MM.1S (cell line): Measurements from ENCODE around the gene EIPR1.

Source experiments
- CTCF ChIP-seq: fragments of 300-600 bp; sonication (generic); IDR thresholded peaks from 2 replicates; pipeline ENCODE4 v1.5.1; 2016; ENCODE audit warnings: antibody characterized with exemption, low read length, mixed read lengths
- EZH2 ChIP-seq: fragments of 300-600 bp; sonication (generic); optimal IDR thresholded peaks from 2 replicates; pipeline ENCODE3; 2017; ENCODE audit warnings: low read depth, mild to moderate bottlenecking, antibody characterized with exemption, low read length, mixed read lengths

GRCh38 chr2:3418766-3419404 lies 41.3 kb upstream of the EIPR1 start:
- TF ChIP-seq CTCF, result no peak
- no peak for TF ChIP-seq EZH2
